ENCODE results near the gene ADAMTS9.

Gene ADAMTS9

GRCh38 chr3:64691051-64691450 is 3.3 kb upstream of the ADAMTS9 start:
- Histone ChIP-seq H3K4me3 (ENCODE audit: low read depth, low read length) (no peak overlapping the region), H3K27ac (no peak overlapping the region), H3K36me3 (replicated peaks) (no peaks in the 10 kb centered on the region), H3K27me3 (replicated peaks) (no peaks in the 10 kb centered on the region)
- TF ChIP-seq, protein P1, sequence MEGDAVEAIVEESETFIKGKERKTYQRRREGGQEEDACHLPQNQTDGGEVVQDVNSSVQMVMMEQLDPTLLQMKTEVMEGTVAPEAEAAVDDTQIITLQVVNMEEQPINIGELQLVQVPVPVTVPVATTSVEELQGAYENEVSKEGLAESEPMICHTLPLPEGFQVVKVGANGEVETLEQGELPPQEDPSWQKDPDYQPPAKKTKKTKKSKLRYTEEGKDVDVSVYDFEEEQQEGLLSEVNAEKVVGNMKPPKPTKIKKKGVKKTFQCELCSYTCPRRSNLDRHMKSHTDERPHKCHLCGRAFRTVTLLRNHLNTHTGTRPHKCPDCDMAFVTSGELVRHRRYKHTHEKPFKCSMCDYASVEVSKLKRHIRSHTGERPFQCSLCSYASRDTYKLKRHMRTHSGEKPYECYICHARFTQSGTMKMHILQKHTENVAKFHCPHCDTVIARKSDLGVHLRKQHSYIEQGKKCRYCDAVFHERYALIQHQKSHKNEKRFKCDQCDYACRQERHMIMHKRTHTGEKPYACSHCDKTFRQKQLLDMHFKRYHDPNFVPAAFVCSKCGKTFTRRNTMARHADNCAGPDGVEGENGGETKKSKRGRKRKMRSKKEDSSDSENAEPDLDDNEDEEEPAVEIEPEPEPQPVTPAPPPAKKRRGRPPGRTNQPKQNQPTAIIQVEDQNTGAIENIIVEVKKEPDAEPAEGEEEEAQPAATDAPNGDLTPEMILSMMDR (IDR thresholded peaks at IDR 0.05; ENCODE audit: low read depth, low read length, missing control alignments): no peak
- in situ Hi-C loops (cut with HindIII; ENCODE audit: low pct_ligation_motif_present, low sequenced_read_pairs): no loop called here
- DNase-seq: no peak

DNA sequence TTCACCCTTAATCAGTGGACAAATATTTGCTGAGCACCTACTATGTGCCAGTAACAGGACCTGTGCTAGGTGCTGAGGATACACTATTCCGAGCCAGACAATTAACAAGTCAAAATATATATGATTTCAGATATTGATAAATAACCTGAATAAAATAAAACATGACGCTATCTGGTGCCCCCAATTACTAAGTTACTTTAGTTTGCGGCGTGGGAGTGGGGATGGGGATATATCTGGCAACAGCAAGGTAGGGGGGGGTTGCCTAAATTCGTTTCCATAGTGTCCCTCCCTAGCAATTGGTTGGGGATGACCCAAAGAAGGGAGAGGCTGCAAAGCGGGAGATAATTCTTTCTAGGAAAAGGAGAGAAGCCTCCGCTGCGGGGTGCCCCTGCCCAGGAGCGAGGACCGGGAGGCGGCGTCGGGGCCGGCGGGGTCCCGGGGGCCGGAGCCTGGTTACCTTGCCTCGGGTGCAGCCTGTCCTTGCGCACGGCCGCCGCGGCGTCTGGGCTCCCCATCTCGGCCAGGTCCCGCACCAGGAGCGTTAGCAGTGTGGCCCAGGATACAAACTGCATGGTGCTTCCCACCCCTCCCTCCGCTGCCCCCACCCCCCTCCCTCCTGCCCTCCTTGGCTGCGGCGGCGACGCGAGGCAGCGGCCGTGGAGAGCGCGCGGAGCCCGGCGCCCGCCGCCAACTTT is 567 bp downstream of the ADAMTS9 start:
- in situ Hi-C loops (cut with HindIII; ENCODE audit: low pct_ligation_motif_present, low sequenced_read_pairs): no loop called here
- no peak for DNase-seq
- Histone ChIP-seq H3K27me3 (replicated peaks) (no peaks in the 10 kb centered on the region), H3K36me3 (replicated peaks) (no peaks in the 10 kb centered on the region), H3K27ac (peak overlapping the region; percentile 82), H3K4me3 (ENCODE audit: low read depth, low read length) (peak overlapping the region; percentile 72)
- TF ChIP-seq, protein P1 (IDR thresholded peaks at IDR 0.05; ENCODE audit: low read depth, low read length, missing control alignments): no peak

- peak overlapping the region; percentile 82 for H3K27ac ChIP-seq
- H3K36me3 ChIP-seq (replicated peaks): no peaks in the 10 kb centered on the region
- DNase-seq: peak; percentile 60
- TF ChIP-seq, protein P1 (IDR thresholded peaks at IDR 0.05; ENCODE audit: low read depth, low read length, missing control alignments): no peak
- H3K27me3 ChIP-seq (replicated peaks): no peaks in the 10 kb centered on the region
- in situ Hi-C loops (cut with HindIII; ENCODE audit: low pct_ligation_motif_present, low sequenced_read_pairs): no loop called here
- H3K4me3 ChIP-seq (ENCODE audit: low read depth, low read length): peak overlapping the region; percentile 72
Measured at GRCh38 chr3:64686446-64686908, 1.3 kb downstream of the ADAMTS9 start.

DNA sequence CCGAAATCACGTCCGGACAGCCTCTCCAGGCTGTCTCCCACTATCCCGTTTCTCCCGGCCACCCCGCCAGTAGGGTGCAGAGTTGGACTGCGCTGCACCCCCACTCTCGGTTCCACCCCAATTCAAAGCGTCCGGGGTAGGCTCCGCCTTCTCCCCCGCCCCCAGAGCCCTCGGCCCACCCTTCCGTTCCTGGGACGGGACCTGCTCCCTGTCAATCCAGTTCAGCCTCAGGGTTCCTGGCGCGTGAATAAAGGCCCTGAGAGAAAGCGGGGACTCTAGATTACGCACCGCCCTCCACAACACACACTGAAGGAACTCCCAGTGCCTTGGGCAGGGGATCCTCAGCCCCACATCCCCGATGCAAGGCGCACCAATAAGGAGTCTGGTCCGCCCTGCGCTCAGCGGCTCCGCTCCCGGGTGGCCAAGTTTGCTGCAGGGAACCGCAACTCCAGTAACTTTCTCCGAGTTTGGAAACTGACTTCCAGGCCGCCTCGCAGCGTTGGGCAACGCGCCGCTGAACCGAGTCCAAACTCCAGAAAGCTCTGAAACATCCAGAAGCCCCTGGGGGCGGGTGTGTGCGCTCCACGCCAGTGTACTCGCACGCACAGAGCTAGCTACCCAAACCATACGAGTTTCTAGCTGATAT is 1.9 kb downstream of the ADAMTS9 start:
- in situ Hi-C loops (cut with HindIII; ENCODE audit: low pct_ligation_motif_present, low sequenced_read_pairs): no loop called here
- H3K27me3 ChIP-seq (replicated peaks): no peaks in the 10 kb centered on the region
- H3K4me3 ChIP-seq (ENCODE audit: low read depth, low read length): peak overlapping the region; percentile 72
- H3K27ac ChIP-seq: peak overlapping the region; percentile 82
- TF ChIP-seq, protein P1 (IDR thresholded peaks at IDR 0.05; ENCODE audit: low read depth, low read length, missing control alignments): peak; percentile 61
- no peaks in the 10 kb centered on the region for H3K36me3 ChIP-seq (replicated peaks)
- peak; percentile 93 for DNase-seq

DNA sequence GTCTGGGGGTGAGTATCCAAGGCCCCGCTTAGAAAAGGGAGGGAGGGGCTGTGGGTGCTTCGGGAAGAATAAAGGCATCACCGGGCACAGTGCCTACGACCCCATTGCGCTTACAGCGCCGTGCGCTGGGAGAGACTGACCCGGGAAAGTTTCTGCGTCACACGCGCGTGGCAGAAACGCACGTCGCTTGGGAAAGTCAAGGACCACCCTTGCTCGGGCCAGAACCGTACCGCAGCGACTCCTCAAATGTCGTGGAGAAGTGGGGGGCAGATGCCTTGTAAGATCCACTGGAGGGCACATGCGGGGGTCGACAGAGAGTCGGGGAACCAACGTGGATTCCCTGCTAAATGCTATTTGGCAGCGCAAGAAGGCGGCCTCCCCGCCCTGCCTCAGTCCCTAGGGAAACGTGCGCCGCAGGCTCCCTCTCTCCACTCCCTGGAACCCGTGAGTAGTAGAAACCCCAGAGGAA is 2.4 kb downstream of the ADAMTS9 start:
- in situ Hi-C loops (cut with HindIII; ENCODE audit: low pct_ligation_motif_present, low sequenced_read_pairs): no loop called here
- Histone ChIP-seq H3K27me3 (replicated peaks) (no peaks in the 10 kb centered on the region), H3K27ac (peak overlapping the region; percentile 82), H3K4me3 (ENCODE audit: low read depth, low read length) (peak overlapping the region; percentile 72), H3K36me3 (replicated peaks) (no peaks in the 10 kb centered on the region)
- TF ChIP-seq, protein P1 (IDR thresholded peaks at IDR 0.05; ENCODE audit: low read depth, low read length, missing control alignments): no peak
- no peak for DNase-seq

All from brain microvascular endothelial cell (primary cell).